HL-60/S4 (cell line): ENCODE measurements around the gene KCNK18.

Source experiments
- in situ Hi-C: fragments of 300-500 bp; cut with MboI; formaldehyde crosslinking; loops from 2 replicates; pipeline ENCODE4 v1.14.3; 2022; ENCODE audit warnings: low sequenced_read_pairs

The KCNK18 gene

DNA sequence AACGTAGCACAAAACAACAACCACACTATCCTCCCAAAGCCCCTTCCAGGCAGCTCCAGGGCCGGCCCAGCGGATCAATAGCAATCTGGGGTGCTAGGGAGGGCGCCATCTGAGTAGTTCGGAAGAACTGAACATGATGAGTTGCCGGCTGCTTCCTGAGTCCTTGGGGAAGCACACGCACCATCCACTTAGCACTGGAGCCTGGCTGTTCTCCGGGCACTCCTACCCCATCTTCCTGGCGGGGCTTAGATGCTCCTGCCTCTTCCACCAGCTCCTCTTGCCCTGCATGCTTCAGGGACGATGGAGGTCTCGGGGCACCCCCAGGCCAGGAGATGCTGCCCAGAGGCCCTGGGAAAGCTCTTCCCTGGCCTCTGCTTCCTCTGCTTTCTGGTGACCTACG lies at the start of gene KCNK18:
Gene KCNK18, plus strand, starts transcription at position 301 of the 400 bp plus-strand sequence. Its CDS starts 0 bp downstream, at position 301.
- in situ Hi-C loops = no loop called here

DNA sequence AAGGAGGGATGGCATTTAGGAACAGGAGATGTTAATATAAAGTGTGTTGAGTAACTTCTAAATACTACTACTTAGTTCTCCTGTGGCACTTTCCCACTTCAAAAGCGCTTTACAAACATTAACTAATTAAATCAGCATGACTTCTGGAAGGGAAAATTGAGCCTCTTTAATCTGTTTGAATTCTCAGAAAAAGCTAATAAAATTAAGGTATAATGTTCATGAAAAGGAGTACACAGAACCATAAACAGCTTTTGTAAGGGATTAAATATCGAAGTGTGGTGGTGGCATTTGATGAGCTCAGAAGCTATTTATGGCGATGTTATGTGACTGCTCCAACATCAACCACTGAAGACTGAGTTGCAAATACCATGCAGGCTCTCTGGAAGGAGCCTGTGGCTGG lies 49.0 kb upstream of the KCNK18 start:
- in situ Hi-C loops = no loop called here

DNA sequence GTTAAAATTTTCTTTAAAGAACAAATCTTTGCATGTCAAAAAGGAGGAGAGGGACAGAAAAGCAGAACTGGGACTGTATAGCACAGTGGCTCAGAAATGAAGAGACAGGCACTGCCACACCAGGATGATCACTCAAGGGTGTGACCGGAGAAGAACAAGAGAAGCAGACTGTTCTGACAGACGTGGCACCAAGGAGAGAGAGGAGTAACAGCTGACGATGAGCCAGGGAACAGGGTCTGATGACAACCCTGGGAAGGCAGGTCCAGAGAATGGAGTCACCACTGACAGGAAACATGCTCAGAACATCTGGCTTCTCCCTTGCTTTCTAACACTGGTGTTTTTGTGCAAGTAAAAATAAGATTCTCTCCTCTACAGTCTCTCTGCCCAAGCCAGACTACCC lies 44.6 kb upstream of the KCNK18 start:
- in situ Hi-C loops = no loop called here

- in situ Hi-C loops = no loop called here
Observed at GRCh38 chr10:117158297-117158696, 39.0 kb upstream of the KCNK18 start.

DNA sequence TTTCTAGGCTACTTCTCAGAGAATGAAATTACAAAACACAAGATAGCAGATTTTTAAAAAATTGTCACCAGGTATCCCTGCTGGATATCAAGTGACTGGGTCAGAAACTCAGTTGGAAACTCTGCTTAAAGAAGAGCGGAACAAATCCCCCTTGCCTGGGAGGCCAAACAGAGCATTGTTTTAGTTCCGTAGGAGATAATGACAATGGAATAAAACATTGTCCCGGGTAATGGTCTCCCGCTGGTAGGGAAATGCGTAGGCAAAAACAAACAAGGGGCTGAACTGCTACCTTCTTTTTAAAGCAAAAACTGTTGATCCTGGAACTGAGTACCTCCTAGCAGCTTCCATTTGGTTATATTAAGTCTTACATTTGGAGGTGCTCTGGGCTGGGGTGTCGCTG lies 37.9 kb upstream of the KCNK18 start:
- in situ Hi-C loops = no loop called here

DNA sequence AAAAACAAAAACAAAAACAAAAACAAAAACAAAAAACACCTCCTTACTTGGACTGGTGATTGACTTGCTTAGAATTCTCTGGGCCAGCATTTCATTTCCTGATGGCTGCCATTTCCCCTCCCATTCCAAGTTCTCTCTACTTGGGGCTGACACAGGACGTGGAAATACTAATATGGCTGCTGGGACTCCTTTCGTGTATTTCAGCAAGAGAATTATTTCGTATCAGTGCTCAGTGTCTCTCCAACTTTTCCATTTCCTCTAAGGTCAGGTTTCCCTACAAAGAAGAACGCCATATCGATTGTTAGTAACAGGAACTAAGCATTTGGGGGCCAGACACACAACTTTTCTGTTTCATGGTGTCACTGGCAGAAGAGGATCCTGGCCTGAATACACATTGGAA lies 36.7 kb upstream of the KCNK18 start:
- in situ Hi-C loops = no loop called here

DNA sequence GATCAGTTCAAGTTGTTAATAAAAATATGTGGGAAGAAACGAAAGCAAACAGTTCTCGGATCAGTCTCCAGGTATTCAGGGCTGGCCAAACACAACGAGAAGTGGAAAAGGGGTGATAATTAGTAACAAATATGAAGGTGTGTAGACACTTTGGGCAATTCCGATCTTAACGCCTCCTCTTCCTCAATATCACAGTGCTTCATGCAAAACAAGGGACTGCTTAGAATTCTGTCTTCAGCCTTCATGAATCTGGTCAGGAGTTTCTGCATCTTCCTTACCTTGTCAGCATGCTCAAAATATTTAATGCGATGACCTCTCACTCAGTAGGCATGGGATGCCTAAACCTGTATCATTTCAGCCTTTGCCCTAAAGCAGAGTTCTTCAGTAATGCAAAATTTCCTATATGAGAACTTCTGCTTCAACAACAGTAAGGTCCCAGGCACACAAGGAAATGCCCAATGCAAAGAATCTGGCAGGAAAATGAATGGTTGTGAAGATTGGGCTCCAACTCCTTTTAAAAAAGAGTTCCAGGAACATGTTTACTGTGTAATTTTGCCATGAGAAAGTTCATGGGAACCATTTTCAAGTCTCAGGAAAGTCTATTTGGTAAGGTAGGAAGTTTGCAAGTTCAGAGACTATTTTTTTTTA lies 35.8 kb upstream of the KCNK18 start:
- in situ Hi-C loops = no loop called here

- in situ Hi-C loops = no loop called here
Observed at GRCh38 chr10:117162093-117163060, 34.9 kb upstream of the KCNK18 start.

GRCh38 chr10:117163061-117163953 lies 34.0 kb upstream of the KCNK18 start:
- in situ Hi-C loops = no loop called here

- in situ Hi-C loops = no loop called here
Observed at GRCh38 chr10:117163954-117164548, 33.2 kb upstream of the KCNK18 start.

- in situ Hi-C loops = no loop called here
Observed at GRCh38 chr10:117164592-117165537, 32.4 kb upstream of the KCNK18 start.

DNA sequence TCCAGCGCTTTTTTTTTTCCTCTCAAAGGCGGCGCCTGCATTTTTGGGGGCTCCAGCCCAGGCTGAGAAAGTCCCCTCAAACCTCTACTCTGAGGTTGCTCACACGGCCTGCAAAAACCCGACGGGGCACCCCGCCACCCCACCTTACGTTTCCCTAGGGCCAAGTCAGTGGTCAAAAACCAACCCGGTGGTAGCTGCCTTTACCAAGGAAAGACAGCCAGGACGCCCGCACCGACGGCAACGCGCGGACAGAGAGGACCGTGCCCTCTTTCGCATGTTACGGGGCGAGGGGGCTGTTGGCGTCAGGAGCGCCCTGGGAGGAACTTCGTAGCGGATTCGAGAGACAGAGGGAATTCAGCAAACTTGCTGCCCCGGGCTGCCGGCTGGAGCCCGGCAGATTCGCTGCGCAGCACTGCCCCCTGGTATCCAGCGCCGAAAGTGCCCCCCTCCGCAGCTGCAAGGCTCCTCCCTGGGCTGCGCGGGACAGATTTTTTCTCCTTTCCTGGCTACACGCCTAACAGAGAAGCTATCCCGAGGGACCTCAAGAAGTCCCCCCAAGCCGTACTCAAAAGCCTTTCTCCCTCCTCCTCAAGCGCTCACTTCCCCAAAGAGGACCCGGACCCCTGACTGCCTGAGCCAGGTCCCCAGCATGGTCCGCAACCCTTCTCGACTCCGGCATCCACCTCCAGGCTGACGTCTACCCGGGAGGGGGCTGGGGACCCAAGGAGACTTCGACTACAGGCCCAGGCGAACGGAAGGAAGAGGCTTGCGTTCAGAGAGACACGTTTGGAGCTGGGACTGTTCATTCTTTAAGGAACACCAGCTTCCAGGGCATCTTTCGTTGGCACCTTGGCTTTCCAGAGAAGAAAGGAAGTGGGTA lies 31.5 kb upstream of the KCNK18 start:
- in situ Hi-C loops = no loop called here

GRCh38 chr10:117166418-117167345 lies 30.6 kb upstream of the KCNK18 start:
- in situ Hi-C loops = no loop called here

DNA sequence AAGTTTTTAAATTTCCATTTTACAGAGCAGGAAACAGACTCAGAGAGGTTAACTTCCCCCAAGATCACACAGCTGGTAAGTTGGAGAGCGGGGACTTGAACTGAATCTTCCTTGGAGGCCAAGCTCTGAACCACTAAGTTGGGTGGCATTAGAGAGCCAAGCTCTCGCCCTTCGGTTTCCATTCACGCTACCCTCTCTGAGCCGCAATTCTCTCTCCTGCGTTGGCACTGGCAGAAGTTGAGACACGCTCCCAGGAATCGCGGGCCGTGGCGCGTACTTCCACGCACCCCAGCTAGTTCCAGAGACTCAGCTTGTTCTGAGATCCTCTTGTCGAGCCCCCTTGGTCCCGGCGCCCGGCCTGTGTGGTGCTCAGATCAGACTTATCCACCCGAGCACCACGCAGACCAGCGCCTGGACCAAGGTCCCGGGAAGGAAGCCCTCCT lies 29.9 kb upstream of the KCNK18 start:
- in situ Hi-C loops = no loop called here

GRCh38 chr10:117167789-117168674 lies 29.3 kb upstream of the KCNK18 start:
- in situ Hi-C loops = no loop called here

DNA sequence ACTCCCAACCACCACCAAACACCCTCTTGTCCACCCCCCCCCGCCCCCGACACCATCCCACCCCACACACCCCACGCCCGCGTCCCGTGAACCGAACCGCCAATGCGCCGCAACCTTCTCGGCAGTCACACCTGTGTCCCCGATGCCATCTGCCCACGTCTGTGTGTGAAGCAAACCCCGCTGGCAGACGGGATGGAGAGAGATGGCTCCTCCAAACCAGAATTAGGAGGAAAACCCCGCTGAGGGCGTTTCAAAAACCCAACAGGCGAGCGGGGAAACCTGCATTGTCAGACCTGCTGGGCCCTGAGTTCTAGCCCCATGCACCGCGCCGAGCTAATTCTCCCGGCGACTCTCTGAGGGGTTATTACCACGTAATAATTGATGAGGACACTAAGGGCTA lies 28.6 kb upstream of the KCNK18 start:
- in situ Hi-C loops = no loop called here

- in situ Hi-C loops = no loop called here
Observed at GRCh38 chr10:117169480-117169879, 27.8 kb upstream of the KCNK18 start.
